H1 (cell line): ENCODE results near the gene NFIC. TPM values are rescaled to one million over a fixed set of nuclear protein-coding genes. Genes with fewer than 3 reads are reported as not detected.

Experiments used
- BRCA1 ChIP-seq: IDR thresholded peaks from 2 replicates; pipeline ENCODE4 v1.6.1; 2012; ENCODE audit warnings: low read depth, low read length, improper control_type of control experiment
- CBX5 ChIP-seq: fragments of 300-800, 300-1000 bp; sonication (generic); IDR thresholded peaks from 2 replicates; pipeline ENCODE4 v1.7.1; 2016; ENCODE audit warnings: antibody characterized with exemption, low read length, low read depth
- CBX8 ChIP-seq: fragments of 300-800, 300-1000 bp; sonication (generic); IDR thresholded peaks from 2 replicates; pipeline ENCODE4 v1.7.1; 2016; ENCODE audit warnings: low read depth, low read length, borderline replicate concordance
- CREB1 ChIP-seq: IDR thresholded peaks from 2 replicates; pipeline ENCODE4 v1.6.1; 2012; ENCODE audit warnings: inconsistent platforms
- CTBP2 ChIP-seq: IDR thresholded peaks from 2 replicates; pipeline ENCODE4 v1.7.0; 2011; ENCODE audit warnings: borderline replicate concordance, mild to moderate bottlenecking, moderate library complexity, mixed read lengths, low read length; ENCODE audit not compliant: insufficient read depth, insufficient read length
- EGR1 ChIP-seq: IDR thresholded peaks from 2 replicates; pipeline ENCODE4 v1.6.1; 2011; ENCODE audit warnings: low read depth, low read length, borderline replicate concordance
- GABPA ChIP-seq: IDR thresholded peaks from 2 replicates; pipeline ENCODE4 v1.6.1; 2011; ENCODE audit warnings: mild to moderate bottlenecking, low read length, moderate library complexity, borderline replicate concordance; ENCODE audit not compliant: insufficient read depth
- JUND ChIP-seq: IDR thresholded peaks from 2 replicates; pipeline ENCODE4 v1.6.1; 2011; ENCODE audit warnings: mild to moderate bottlenecking, improper control_type of control experiment, low read length
- KDM5A ChIP-seq: fragments of 200-600 bp; IDR thresholded peaks from 2 replicates; pipeline ENCODE4 v1.7.1; 2012; ENCODE audit warnings: mild to moderate bottlenecking, low read length, inconsistent platforms, mixed read lengths
- MAFK ChIP-seq: IDR thresholded peaks from 2 replicates; pipeline ENCODE4 v1.6.1; 2012; ENCODE audit warnings: low read depth, mild to moderate bottlenecking, improper control_type of control experiment, low read length
- PHF8 ChIP-seq: fragments of 200-600 bp; sonication (generic); conservative IDR thresholded peaks from 2 replicates; pipeline ENCODE4 v1.7.1; 2012; ENCODE audit warnings: low read depth, mild to moderate bottlenecking, inconsistent platforms, low read length, moderate library complexity
- POLR2A ChIP-seq, 2 experiments: IDR thresholded peaks; 1 replicate in 1 of 2; 2 replicates in 1 of 2; pipeline ENCODE4 v1.6.1; 2011; ENCODE audit warnings: low read depth in 2 of 2, low read length in 2 of 2, mild to moderate bottlenecking in 2 of 2; ENCODE audit errors: control extremely low read depth in 1 of 2
- RFX5 ChIP-seq: IDR thresholded peaks from 2 replicates; pipeline ENCODE4 v1.6.1; 2011; ENCODE audit warnings: low read depth, low read length, improper control_type of control experiment, borderline replicate concordance
- RNF2 ChIP-seq: fragments of 200-900, 300-1000 bp; sonication (generic); IDR thresholded peaks from 2 replicates; pipeline ENCODE4 v1.7.1; 2016; ENCODE audit warnings: borderline replicate concordance, low read depth, mild to moderate bottlenecking, antibody characterized with exemption, low read length; ENCODE audit not compliant: poor library complexity, severe bottlenecking; ENCODE audit errors: missing control alignments
- SIRT6 ChIP-seq: IDR thresholded peaks from one replicate; pipeline ENCODE4 v1.7.1; 2012; ENCODE audit warnings: low read length, inconsistent platforms
- SP1 ChIP-seq: IDR thresholded peaks from 2 replicates; pipeline ENCODE4 v1.6.1; 2011; ENCODE audit warnings: low read depth, low read length
- SP2 ChIP-seq: IDR thresholded peaks from 2 replicates; pipeline ENCODE4 v1.6.1; 2012; ENCODE audit warnings: mild to moderate bottlenecking, low read length, inconsistent platforms
- TBP ChIP-seq: IDR thresholded peaks from 2 replicates; pipeline ENCODE4 v1.6.1; 2011; ENCODE audit warnings: low read depth, low read length, improper control_type of control experiment
- polyA plus RNA-seq, 7 experiments: library from polyadenylated mRNA; depleted of rRNA in 3 of 7; stranded (reverse) in 5 of 7; unstranded in 2 of 7; fragments of >200 nt in 5 of 7; fragments of 200-250 nt in 2 of 7; gene quantifications; 1 replicate in 5 of 7; 2 replicates in 1 of 7; 4 replicates in 1 of 7; pipeline versions ENCODE4 v1.2.1 to v1.2.3, GENCODE V29; 2011 to 2013; ENCODE audit warnings: missing spikeins in 2 of 7, mixed read lengths in 2 of 7
- total RNA-seq: library from RNA; stranded (reverse); fragmentation: NEBNext Ultra II Directional; extraction: Animal tissue kit (Norgen Biotek cat#: 25700); gene quantifications from 2 replicates; pipeline ENCODE4 v1.2.1, GENCODE V29; 2021
- TF ChIP-seq, protein P1 (sequence below), 3 experiments: IDR thresholded peaks; 1 replicate in 2 of 3; 2 replicates in 1 of 3; pipeline versions ENCODE4 v1.5.1 to v1.6.1; 2011; ENCODE audit warnings: low read length in 3 of 3, mild to moderate bottlenecking in 3 of 3, inconsistent platforms in 2 of 3, low read depth in 1 of 3, moderate library complexity in 1 of 3; ENCODE audit not compliant: insufficient read depth in 1 of 3; ENCODE audit errors: control extremely low read depth in 1 of 3
- TF ChIP-seq, protein P2 (sequence below): IDR thresholded peaks from 2 replicates; pipeline ENCODE4 v1.6.1; 2011; ENCODE audit warnings: low read depth, mild to moderate bottlenecking, low read length; ENCODE audit not compliant: insufficient read depth

Gene NFIC
- total and polyA plus RNA-seq, 2 of the 8 experiments (the other 6 are each of a cell fraction or from before 2014, with no cell fraction given), result 0.56 to 3.2 TPM

DNA sequence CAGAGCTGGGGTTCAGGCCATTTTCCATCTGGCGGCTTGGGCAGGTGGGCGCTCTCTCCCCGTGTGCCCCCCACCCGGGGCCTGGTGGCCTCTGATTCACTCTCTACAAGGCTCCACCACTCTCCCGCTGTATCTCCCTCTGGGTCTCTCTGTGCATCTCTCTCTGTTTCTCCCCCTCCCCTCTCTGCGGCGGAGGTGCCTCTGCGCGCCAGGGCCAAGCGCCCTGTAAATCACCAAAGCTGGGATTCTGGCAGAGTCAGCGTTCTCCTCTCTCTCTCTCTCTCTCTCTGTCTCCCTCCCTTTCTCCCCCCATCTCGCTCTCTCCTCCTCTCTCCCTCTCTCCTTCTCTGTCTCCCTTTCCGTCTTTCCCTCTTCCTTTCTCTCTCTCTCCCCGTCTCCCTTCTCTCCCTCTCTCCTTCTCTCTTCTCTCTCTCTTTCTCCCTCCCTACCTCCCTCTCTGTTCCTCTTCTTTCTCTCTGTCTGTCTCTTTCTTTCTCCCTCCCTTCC lies 3.9 kb downstream of the NFIC start (continued):
- TF ChIP-seq EGR1 (peak; percentile 73), MAFK (no peak), JUND (no peak), PHF8 (no peak), CBX5 (no peak), RNF2 (no peak), KDM5A (no peak), SIRT6 (no peak), POLR2A (IDR thresholded peaks at IDR 0.05; ENCODE audit: control extremely low read depth in 1 of 2, low read depth in 2 of 2, low read length in 2 of 2) (no peak), TBP (no peak), GABPA (no peak), CREB1 (no peak), SP1 (no peak), CTBP2 (peak; percentile 82), BRCA1 (no peak), CBX8 (no peak), RFX5 (no peak), SP2 (no peak)
- TF ChIP-seq, protein P1, sequence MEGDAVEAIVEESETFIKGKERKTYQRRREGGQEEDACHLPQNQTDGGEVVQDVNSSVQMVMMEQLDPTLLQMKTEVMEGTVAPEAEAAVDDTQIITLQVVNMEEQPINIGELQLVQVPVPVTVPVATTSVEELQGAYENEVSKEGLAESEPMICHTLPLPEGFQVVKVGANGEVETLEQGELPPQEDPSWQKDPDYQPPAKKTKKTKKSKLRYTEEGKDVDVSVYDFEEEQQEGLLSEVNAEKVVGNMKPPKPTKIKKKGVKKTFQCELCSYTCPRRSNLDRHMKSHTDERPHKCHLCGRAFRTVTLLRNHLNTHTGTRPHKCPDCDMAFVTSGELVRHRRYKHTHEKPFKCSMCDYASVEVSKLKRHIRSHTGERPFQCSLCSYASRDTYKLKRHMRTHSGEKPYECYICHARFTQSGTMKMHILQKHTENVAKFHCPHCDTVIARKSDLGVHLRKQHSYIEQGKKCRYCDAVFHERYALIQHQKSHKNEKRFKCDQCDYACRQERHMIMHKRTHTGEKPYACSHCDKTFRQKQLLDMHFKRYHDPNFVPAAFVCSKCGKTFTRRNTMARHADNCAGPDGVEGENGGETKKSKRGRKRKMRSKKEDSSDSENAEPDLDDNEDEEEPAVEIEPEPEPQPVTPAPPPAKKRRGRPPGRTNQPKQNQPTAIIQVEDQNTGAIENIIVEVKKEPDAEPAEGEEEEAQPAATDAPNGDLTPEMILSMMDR (IDR thresholded peaks at IDR 0.05; ENCODE audit: control extremely low read depth in 1 of 3, insufficient read depth in 1 of 3, low read depth in 1 of 3, low read length in 3 of 3), result no peak
- TF ChIP-seq, protein P2, sequence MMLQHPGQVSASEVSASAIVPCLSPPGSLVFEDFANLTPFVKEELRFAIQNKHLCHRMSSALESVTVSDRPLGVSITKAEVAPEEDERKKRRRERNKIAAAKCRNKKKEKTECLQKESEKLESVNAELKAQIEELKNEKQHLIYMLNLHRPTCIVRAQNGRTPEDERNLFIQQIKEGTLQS, result no peak
